ENCODE data around the gene WNK1. TPM values are rescaled to one million over a fixed set of nuclear protein-coding genes. Genes with fewer than 3 reads are reported as not detected.
A peak's percentile ranks its signal among the peaks of the same experiment; 100 is the strongest.
"Not testable (repeated sequence)": the region's sequence is repeated elsewhere in the genome, so short reads cannot be mapped to it uniquely, and the experiment has no call there.

Gene WNK1
- total and polyA plus RNA-seq, 7 donors, result 40.7 to 272 (median 230) TPM

DNA sequence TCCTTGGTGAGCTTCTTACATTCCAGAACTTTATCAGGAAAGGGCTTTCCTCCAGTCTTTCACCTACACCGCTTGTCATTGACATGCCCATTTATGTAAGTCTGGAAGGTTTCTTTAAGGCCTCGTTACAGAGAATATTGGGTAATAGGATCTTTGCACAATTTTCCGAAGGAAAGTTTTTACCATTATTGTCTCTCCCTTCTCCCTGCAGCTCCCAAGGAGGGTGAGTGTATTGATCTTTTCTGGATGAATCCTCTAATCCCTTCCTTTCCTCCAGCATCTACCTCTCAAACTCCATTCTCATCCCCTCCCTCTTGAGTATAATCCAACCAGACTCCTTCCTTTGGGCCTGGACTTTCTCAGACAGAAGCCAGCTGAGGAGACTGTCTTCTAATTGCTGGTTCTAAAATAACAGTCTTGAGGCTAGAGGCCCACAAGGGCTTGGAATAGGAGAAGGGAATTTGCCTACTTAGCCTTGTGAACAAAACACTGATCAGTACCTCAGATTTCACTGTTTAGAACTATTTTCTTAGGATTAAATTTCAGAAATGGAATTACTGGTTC lies 21.8 kb downstream of the WNK1 start:
- Histone ChIP-seq H3K27me3 (ENCODE audit: insufficient read depth in 3 of 3, low read length in 2 of 3) (no peaks in the 10 kb centered on the region), H3K4me1 (peaks cover 65% of the 10 kb centered on the region), H3K36me3 (ENCODE audit: insufficient read depth in 1 of 2, low read depth in 1 of 2) (no peaks in the 10 kb centered on the region), H3K27ac (peak overlapping the region; percentile 41), H3K9me3 (no peaks in the 10 kb centered on the region), H3K4me3 (peak overlapping the region; percentile 1)
- intact Hi-C loops (cut with DNase I), result no loop called here
- ATAC-seq, result peak in 2 of 4 donors; percentile 20 to 42
- TF ChIP-seq CTCF (IDR thresholded peaks at IDR 0.05), result no peak
- DNase-seq, result no peak
- WGBS, 3 donors, result 26 to 33% (median 26%) methylated on average over 3 of the region's 3 CpGs

DNA sequence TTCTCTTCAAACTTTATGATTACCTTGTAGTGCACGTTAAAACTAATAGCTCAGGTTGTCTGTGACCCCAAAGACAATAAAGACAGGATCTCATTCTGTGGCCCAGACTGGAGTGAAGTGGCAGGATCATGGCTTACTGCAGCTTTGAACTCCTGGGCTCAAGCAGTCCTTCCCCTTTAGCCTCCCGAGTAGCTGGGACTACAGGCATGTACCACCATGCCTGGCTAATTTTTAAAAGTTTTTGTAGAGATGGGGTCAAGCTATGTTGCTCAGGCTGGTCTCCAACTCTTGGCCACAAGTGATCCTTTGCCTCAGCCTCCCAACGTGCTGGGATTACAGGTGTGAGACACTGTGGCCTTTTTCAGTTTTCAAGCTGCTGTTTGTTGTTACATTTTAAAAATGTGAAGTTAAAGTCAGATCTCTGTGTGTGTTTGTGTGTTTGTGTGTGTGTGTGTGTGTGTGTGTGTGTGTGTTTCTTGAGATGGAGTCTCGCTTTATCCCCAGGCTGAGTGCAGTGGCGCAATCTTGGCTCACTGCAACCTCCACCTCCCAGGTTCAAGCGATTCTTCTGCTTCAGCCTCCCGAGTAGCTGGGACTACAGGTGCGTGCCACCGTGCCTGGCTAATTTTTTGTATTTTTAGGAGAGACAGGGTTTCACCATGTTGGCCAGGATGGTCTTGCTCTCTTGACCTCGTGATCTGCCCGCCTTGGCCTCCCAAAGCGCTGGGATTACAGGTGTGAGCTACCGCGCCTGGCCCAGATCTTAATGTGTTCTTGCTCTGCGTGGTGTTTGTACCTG lies 23.8 kb downstream of the WNK1 start:
- H3K9me3 ChIP-seq; ATAC-seq; H3K27ac ChIP-seq; DNase-seq; H3K36me3 ChIP-seq (ENCODE audit: insufficient read depth in 1 of 2, low read depth in 1 of 2); H3K4me3 ChIP-seq; intact Hi-C loops (cut with DNase I); H3K27me3 ChIP-seq (ENCODE audit: insufficient read depth in 3 of 3, low read length in 2 of 3): not testable (repeated sequence)
- peaks cover 73% of the 10 kb centered on the region for H3K4me1 ChIP-seq
- WGBS, 3 donors, result 87 to 92% (median 90%) methylated on average over 15 of the region's 15 CpGs

- H3K4me3 ChIP-seq; H3K27ac ChIP-seq; ATAC-seq; H3K9me3 ChIP-seq; intact Hi-C loops (cut with DNase I); DNase-seq; H3K36me3 ChIP-seq (ENCODE audit: insufficient read depth in 1 of 2, low read depth in 1 of 2); H3K27me3 ChIP-seq (ENCODE audit: insufficient read depth in 3 of 3, low read length in 2 of 3): not testable (repeated sequence)
- H3K4me1 ChIP-seq, result peaks cover 80% of the 10 kb centered on the region
- 98 to 99% (median 99%) methylated on average over 5 of the region's 5 CpGs for WGBS, 3 donors
Measured at GRCh38 chr12:776772-777373, 24.5 kb downstream of the WNK1 start.

- Histone ChIP-seq H3K27ac (peak overlapping the region; percentile 56), H3K36me3 (ENCODE audit: insufficient read depth in 1 of 2, low read depth in 1 of 2) (no peaks in the 10 kb centered on the region), H3K9me3 (no peaks in the 10 kb centered on the region), H3K4me3 (no peak overlapping the region), H3K27me3 (ENCODE audit: insufficient read depth in 3 of 3, low read length in 2 of 3) (no peaks in the 10 kb centered on the region), H3K4me1 (peaks cover 83% of the 10 kb centered on the region)
- 57 to 76% (median 63%) methylated on average over 3 of the region's 3 CpGs for WGBS, 3 donors
- ATAC-seq (no peak), DNase-seq (no peak)
- intact Hi-C loops (cut with DNase I), result no loop called here
- TF ChIP-seq CTCF (IDR thresholded peaks at IDR 0.05), result no peak
Measured at GRCh38 chr12:777550-778047, 25.2 kb downstream of the WNK1 start.

- no peak for DNase-seq
- H3K9me3 ChIP-seq, result no peaks in the 10 kb centered on the region
- no peak for TF ChIP-seq CTCF (IDR thresholded peaks at IDR 0.05)
- peak overlapping the region; percentile 38 for H3K4me3 ChIP-seq
- no peaks in the 10 kb centered on the region for H3K27me3 ChIP-seq (ENCODE audit: insufficient read depth in 3 of 3, low read length in 2 of 3)
- intact Hi-C loops (cut with DNase I), result no loop called here
- WGBS, 3 donors, result 22 to 32% (median 24%) methylated on average over 6 of the region's 6 CpGs
- ATAC-seq, result peak; percentile 67 to 84 (median 76)
- H3K36me3 ChIP-seq (ENCODE audit: insufficient read depth in 1 of 2, low read depth in 1 of 2), result no peaks in the 10 kb centered on the region
- H3K27ac ChIP-seq, result peak overlapping the region; percentile 56
- H3K4me1 ChIP-seq, result peaks cover 73% of the 10 kb centered on the region
Measured at GRCh38 chr12:778615-779014, 26.2 kb downstream of the WNK1 start.
